MG63 (cell line): Measurements from ENCODE around the gene CCDC40. TPM values are rescaled to one million over a fixed set of nuclear protein-coding genes. Genes with fewer than 3 reads are reported as not detected.

Source experiments
- DNase-seq: peaks from one replicate; pipeline ENCODE4 v3.0.0-alpha.2; 2020
- H3K27me3 ChIP-seq: fragments of 250-450 bp; sonication (Bioruptor Pico); 2 replicates; pipeline ENCODE4 v1.5.1; 2020; ENCODE audit warnings: mild to moderate bottlenecking, moderate library complexity
- H3K36me3 ChIP-seq: fragments of 250-450 bp; sonication (Bioruptor Pico); 2 replicates; pipeline ENCODE4 v1.5.1; 2020; ENCODE audit warnings: mild to moderate bottlenecking, moderate library complexity
- H3K4me3 ChIP-seq: fragments of 250-450 bp; sonication (Bioruptor Pico); 2 replicates; pipeline ENCODE4 v1.5.1; 2020; ENCODE audit warnings: mild to moderate bottlenecking, moderate library complexity
- H3K9me3 ChIP-seq: fragments of 250-450 bp; sonication (Bioruptor Pico); 2 replicates; pipeline ENCODE4 v1.5.1; 2020; ENCODE audit warnings: mild to moderate bottlenecking, moderate library complexity
- total RNA-seq: library from RNA; depleted of rRNA; stranded (reverse); fragments of >200 nt; shearing (Covaris generic); gene quantifications from 2 replicates; pipeline ENCODE4 v1.2.3, GENCODE V29; 2014; ENCODE audit warnings: low replicate concordance; rRNA removed

Gene CCDC40
- total RNA-seq, 1 experiment from 2014 or later, result 9.7 TPM

GRCh38 chr17:80147035-80147822 is 110.8 kb downstream of the CCDC40 start, which contains the start of gene EIF4A3:
Gene EIF4A3 (minus strand): TSS chr17:80147128. CDS start chr17:80146961, 167 bp downstream.
- no peaks in the 10 kb centered on the region for H3K27me3 ChIP-seq
- 0 out of 2 replicates have a peak, but pooled peaks cover 1% of the 10 kb centered on the region for H3K9me3 ChIP-seq
- peaks cover 52% of the 10 kb centered on the region for H3K36me3 ChIP-seq
- peak; percentile 99 for DNase-seq
- H3K4me3 ChIP-seq, result peak within 1 kb of the TSS; percentile 96

Other genes with a start within 250 kb of the CCDC40 start
- 7.7 and 15.7 TPM in 2 replicates for gene CBX8, start 239.6 kb upstream of the CCDC40 start, total RNA-seq
- 8.8 and 26.2 TPM in 2 replicates for gene CBX4, start 197.2 kb upstream of the CCDC40 start, total RNA-seq
- 15.0 and 23.6 TPM in 2 replicates for gene TBC1D16, start 770 bp upstream of the CCDC40 start, total RNA-seq
- 22.0 and 23.6 TPM in 2 replicates for gene GAA, start 64.9 kb downstream of the CCDC40 start, total RNA-seq
- 215 and 235 TPM in 2 replicates for gene EIF4A3, start 110.5 kb downstream of the CCDC40 start, total RNA-seq
- 0.10 TPM in 1 of 2 replicates, not detected in the other for gene CARD14, start 133.4 kb downstream of the CCDC40 start, total RNA-seq
- gene SGSH, start 183.7 kb downstream of the CCDC40 start, total RNA-seq, result 18.7 and 23.6 TPM in 2 replicates
- gene SLC26A11, start 183.8 kb downstream of the CCDC40 start, total RNA-seq, result 1.9 and 7.3 TPM in 2 replicates
- gene RNF213, start 224.2 kb downstream of the CCDC40 start, total RNA-seq, result 22.5 and 22.6 TPM in 2 replicates